Effector memory CD8-positive, alpha-beta T cell (primary cell): ENCODE measurements around the gene MAPK8.

ENCODE experiments used
- ATAC-seq: fragments of 150-1000 bp; cut with Tn5 transposase; replicated peaks from 2 replicates; pipeline ENCODE4 v1.10.0; 2021; ENCODE audit warnings: mild to moderate bottlenecking, moderate library complexity
- DNase-seq, 3 experiments: peaks; one replicate each; pipeline ENCODE4 v3.0.0; 2021
- H3K27ac Mint-ChIP-seq, 2 donors: one replicate each; pipeline ENCODE4 v1.8.0; 2022; ENCODE audit warnings: mild to moderate bottlenecking in 2 of 2, mixed read lengths in 2 of 2, moderate library complexity in 2 of 2
- H3K27me3 Mint-ChIP-seq, 2 donors: one replicate each; pipeline ENCODE4 v1.8.0; 2022; ENCODE audit warnings: mixed read lengths in 2 of 2
- H3K36me3 Mint-ChIP-seq: one replicate; pipeline ENCODE4 v1.8.0; 2022; ENCODE audit warnings: mild to moderate bottlenecking, moderate library complexity, mixed read lengths; ENCODE audit not compliant: insufficient read depth
- H3K4me1 Mint-ChIP-seq, 2 donors: one replicate each; pipeline ENCODE4 v1.8.0; 2022; ENCODE audit warnings: low read depth in 2 of 2, mixed read lengths in 2 of 2
- H3K4me3 Mint-ChIP-seq, 2 donors: one replicate each; pipeline ENCODE4 v1.8.0; 2022; ENCODE audit warnings: mild to moderate bottlenecking in 2 of 2, mixed read lengths in 2 of 2, moderate library complexity in 2 of 2
- H3K9me3 Mint-ChIP-seq, 2 donors: one replicate each; pipeline ENCODE4 v1.8.0; 2022; ENCODE audit warnings: mixed read lengths in 2 of 2

Gene MAPK8

GRCh38 chr10:48284811-48285210 lies 21.7 kb upstream of the MAPK8 start:
- H3K9me3 Mint-ChIP-seq: peaks cover 5 to 16% of the 10 kb centered on the region in 2 donors
- ATAC-seq (no peak), DNase-seq (no peak)
- no peaks in the 10 kb centered on the region for H3K36me3 Mint-ChIP-seq
- H3K27ac Mint-ChIP-seq: no peak overlapping the region
- peaks cover 4 to 5% of the 10 kb centered on the region in 2 donors for H3K4me1 Mint-ChIP-seq
- peaks cover 47 to 56% of the 10 kb centered on the region in 2 donors for H3K27me3 Mint-ChIP-seq
- H3K4me3 Mint-ChIP-seq: no peak overlapping the region

- ATAC-seq: no peak
- no peaks in the 10 kb centered on the region for H3K36me3 Mint-ChIP-seq
- DNase-seq: no peak
- H3K4me1 Mint-ChIP-seq: peaks cover 6 to 8% of the 10 kb centered on the region in 2 donors
- H3K4me3 Mint-ChIP-seq: no peak overlapping the region
- H3K27ac Mint-ChIP-seq: no peak overlapping the region
- peaks cover 42 to 47% of the 10 kb centered on the region in 2 donors for H3K27me3 Mint-ChIP-seq
- peaks cover 5 to 16% of the 10 kb centered on the region in 2 donors for H3K9me3 Mint-ChIP-seq
These were observed 20.8 kb upstream of the MAPK8 start for GRCh38 chr10:48285710-48286109.

GRCh38 chr10:48286356-48286755 lies 20.1 kb upstream of the MAPK8 start:
- no peak overlapping the region for H3K27ac Mint-ChIP-seq
- H3K4me3 Mint-ChIP-seq: no peak overlapping the region
- H3K4me1 Mint-ChIP-seq: peaks cover 6 to 8% of the 10 kb centered on the region in 2 donors
- H3K9me3 Mint-ChIP-seq: peaks cover 2 to 12% of the 10 kb centered on the region in 2 donors
- ATAC-seq (no peak), DNase-seq (no peak)
- peaks cover 37 to 40% of the 10 kb centered on the region in 2 donors for H3K27me3 Mint-ChIP-seq
- no peaks in the 10 kb centered on the region for H3K36me3 Mint-ChIP-seq

GRCh38 chr10:48287417-48288391 lies 18.8 kb upstream of the MAPK8 start:
- no peaks in the 10 kb centered on the region for H3K36me3 Mint-ChIP-seq
- DNase-seq (no peak), ATAC-seq (no peak)
- peaks cover 2 to 10% of the 10 kb centered on the region in 2 donors for H3K9me3 Mint-ChIP-seq
- H3K4me1 Mint-ChIP-seq: peaks cover 6 to 8% of the 10 kb centered on the region in 2 donors
- H3K4me3 Mint-ChIP-seq: no peak overlapping the region
- peaks cover 33 to 36% of the 10 kb centered on the region in 2 donors for H3K27me3 Mint-ChIP-seq
- H3K27ac Mint-ChIP-seq: no peak overlapping the region

GRCh38 chr10:48288661-48289060 lies 17.8 kb upstream of the MAPK8 start:
- no peak overlapping the region for H3K27ac Mint-ChIP-seq
- H3K4me3 Mint-ChIP-seq: no peak overlapping the region
- peaks cover 30 to 31% of the 10 kb centered on the region in 2 donors for H3K27me3 Mint-ChIP-seq

GRCh38 chr10:48289501-48290238 lies 16.8 kb upstream of the MAPK8 start:
- H3K4me3 Mint-ChIP-seq: no peak overlapping the region
- H3K9me3 Mint-ChIP-seq: no peaks in the 10 kb centered on the region
- H3K36me3 Mint-ChIP-seq: peaks cover 5% of the 10 kb centered on the region
- no peak overlapping the region for H3K27ac Mint-ChIP-seq
- peak; percentile 65 for ATAC-seq
- DNase-seq: peak; percentile 21 to 37 (median 36)
- H3K4me1 Mint-ChIP-seq: peaks cover 6 to 8% of the 10 kb centered on the region in 2 donors
- peaks cover 20 to 24% of the 10 kb centered on the region in 2 donors for H3K27me3 Mint-ChIP-seq

More at GRCh38 chr10:48288661-48289060, 17.8 kb upstream of the MAPK8 start:
- Mint-ChIP-seq H3K4me1 (peaks cover 6 to 8% of the 10 kb centered on the region in 2 donors), H3K36me3 (peaks cover 5% of the 10 kb centered on the region), H3K9me3 (peaks cover 2 to 6% of the 10 kb centered on the region in 2 donors)
- no peak for DNase-seq
- ATAC-seq: no peak

GRCh38 chr10:48290286-48290685 lies 16.2 kb upstream of the MAPK8 start:
- peaks cover 5% of the 10 kb centered on the region for H3K36me3 Mint-ChIP-seq
- ATAC-seq: no peak
- H3K27me3 Mint-ChIP-seq: peaks cover 14 to 18% of the 10 kb centered on the region in 2 donors
- no peak for DNase-seq
- H3K27ac Mint-ChIP-seq: no peak overlapping the region
- H3K9me3 Mint-ChIP-seq: no peaks in the 10 kb centered on the region
- H3K4me3 Mint-ChIP-seq: no peak overlapping the region
- H3K4me1 Mint-ChIP-seq: peaks cover 6 to 8% of the 10 kb centered on the region in 2 donors

GRCh38 chr10:48291190-48291589 lies 15.3 kb upstream of the MAPK8 start:
- Mint-ChIP-seq H3K27ac (no peak overlapping the region), H3K4me3 (no peak overlapping the region), H3K9me3 (no peaks in the 10 kb centered on the region), H3K27me3 (peaks cover 8 to 9% of the 10 kb centered on the region in 2 donors), H3K36me3 (peaks cover 5% of the 10 kb centered on the region), H3K4me1 (peaks cover 6 to 8% of the 10 kb centered on the region in 2 donors)
- ATAC-seq: no peak
- no peak for DNase-seq

GRCh38 chr10:48292616-48293015 lies 13.9 kb upstream of the MAPK8 start:
- no peak overlapping the region for H3K4me3 Mint-ChIP-seq
- no peaks in the 10 kb centered on the region for H3K9me3 Mint-ChIP-seq
- no peak for ATAC-seq
- H3K4me1 Mint-ChIP-seq: peaks cover 6 to 8% of the 10 kb centered on the region in 2 donors
- H3K36me3 Mint-ChIP-seq: peaks cover 5% of the 10 kb centered on the region
- no peak for DNase-seq
- H3K27ac Mint-ChIP-seq: peak overlapping the region in 1 of 2 donors; percentile 23
- peaks cover 0 to 6% of the 10 kb centered on the region in 2 donors for H3K27me3 Mint-ChIP-seq

GRCh38 chr10:48294431-48294830 lies 12.0 kb upstream of the MAPK8 start:
- ATAC-seq: no peak
- H3K36me3 Mint-ChIP-seq: peaks cover 5% of the 10 kb centered on the region
- no peak overlapping the region for H3K4me3 Mint-ChIP-seq
- H3K27ac Mint-ChIP-seq: no peak overlapping the region
- no peak for DNase-seq
- peaks cover 0 to 6% of the 10 kb centered on the region in 2 donors for H3K27me3 Mint-ChIP-seq
- H3K9me3 Mint-ChIP-seq: no peaks in the 10 kb centered on the region
- H3K4me1 Mint-ChIP-seq: peaks cover 3 to 6% of the 10 kb centered on the region in 2 donors

- Mint-ChIP-seq H3K27me3 (peaks cover 0 to 6% of the 10 kb centered on the region in 2 donors), H3K36me3 (peaks cover 5% of the 10 kb centered on the region), H3K27ac (no peak overlapping the region), H3K4me1 (no peaks in the 10 kb centered on the region), H3K4me3 (no peak overlapping the region), H3K9me3 (no peaks in the 10 kb centered on the region)
- ATAC-seq (no peak), DNase-seq (no peak)
These were observed 9.8 kb upstream of the MAPK8 start for GRCh38 chr10:48296576-48297098.

GRCh38 chr10:48299066-48299465 lies 7.4 kb upstream of the MAPK8 start:
- no peak overlapping the region for H3K27ac Mint-ChIP-seq
- H3K36me3 Mint-ChIP-seq: no peaks in the 10 kb centered on the region
- no peaks in the 10 kb centered on the region for H3K4me1 Mint-ChIP-seq
- no peaks in the 10 kb centered on the region for H3K9me3 Mint-ChIP-seq
- H3K4me3 Mint-ChIP-seq: no peak overlapping the region
- peaks cover 0 to 6% of the 10 kb centered on the region in 2 donors for H3K27me3 Mint-ChIP-seq
- ATAC-seq (no peak), DNase-seq (no peak)

- Mint-ChIP-seq H3K36me3 (no peaks in the 10 kb centered on the region), H3K4me3 (no peak overlapping the region), H3K4me1 (no peaks in the 10 kb centered on the region), H3K27ac (no peak overlapping the region), H3K27me3 (peaks cover 0 to 6% of the 10 kb centered on the region in 2 donors), H3K9me3 (no peaks in the 10 kb centered on the region)
- ATAC-seq: no peak
- DNase-seq: no peak
These were observed 6.8 kb upstream of the MAPK8 start for GRCh38 chr10:48299692-48300091.
